SK-N-SH (cell line): ENCODE measurements around the gene ITGB5.

ENCODE experiments used
- CHD2 ChIP-seq: fragments of 150-350 bp; IDR thresholded peaks from 2 replicates; pipeline ENCODE4 v1.6.1; 2018; ENCODE audit warnings: low read length; ENCODE audit not compliant: partially characterized antibody
- CTCF ChIP-seq: fragments of 200-600 bp; sonication (generic); IDR thresholded peaks from 2 replicates; pipeline ENCODE4 v1.6.1; 2017; ENCODE audit warnings: antibody characterized with exemption, mild to moderate bottlenecking, moderate library complexity
- EP300 ChIP-seq, 2 experiments: IDR thresholded peaks; 2 replicates each; pipeline versions ENCODE4 v1.4.0 to v1.6.1; 2012; ENCODE audit warnings: borderline replicate concordance in 1 of 2, low read depth in 1 of 2, low read length in 1 of 2
- EZH2phosphoT487 ChIP-seq: fragments of 200-600 bp; sonication (generic); IDR thresholded peaks from 2 replicates; pipeline ENCODE4 v1.6.1; 2017; ENCODE audit warnings: low read depth, mixed run types, mild to moderate bottlenecking, antibody characterized with exemption, moderate library complexity, borderline replicate concordance
- GABPA ChIP-seq: IDR thresholded peaks from 2 replicates; pipeline ENCODE4 v1.4.0; 2012; ENCODE audit warnings: low read depth, mild to moderate bottlenecking
- POLR2AphosphoS5 ChIP-seq: IDR thresholded peaks from 2 replicates; pipeline ENCODE4 v1.6.1; 2012; ENCODE audit warnings: low read depth, low read length
- SMC3 ChIP-seq: IDR thresholded peaks from 2 replicates; pipeline ENCODE4 v1.6.1; 2012; ENCODE audit warnings: low read depth, low read length, improper control_type of control experiment
- TAF1 ChIP-seq: IDR thresholded peaks from 2 replicates; pipeline ENCODE4 v1.6.1; 2012; ENCODE audit warnings: low read depth, mild to moderate bottlenecking, low read length, moderate library complexity, borderline replicate concordance
- TCF12 ChIP-seq: IDR thresholded peaks from 2 replicates; pipeline ENCODE4 v1.4.0; 2012
- TEAD4 ChIP-seq: IDR thresholded peaks from 2 replicates; pipeline ENCODE4 v1.4.0; 2012; ENCODE audit warnings: mild to moderate bottlenecking, borderline replicate concordance; ENCODE audit not compliant: insufficient read depth
- USF2 ChIP-seq: fragments of 150-350 bp; IDR thresholded peaks from 2 replicates; pipeline ENCODE4 v1.6.1; 2017; ENCODE audit warnings: antibody characterized with exemption, low read length, low read depth, borderline replicate concordance
- TF ChIP-seq, protein P1 (sequence below): IDR thresholded peaks from 2 replicates; pipeline ENCODE4 v1.4.0; 2012; ENCODE audit warnings: low read depth
- TF ChIP-seq, protein P2 (sequence below): IDR thresholded peaks from 2 replicates; pipeline ENCODE4 v1.6.1; 2012; ENCODE audit warnings: mild to moderate bottlenecking, low read depth, low read length, moderate library complexity

- TF ChIP-seq CHD2: no peak
- no peak for TF ChIP-seq CTCF
- TF ChIP-seq GABPA: no peak
- TF ChIP-seq EP300 (IDR thresholded peaks at IDR 0.05; ENCODE audit: borderline replicate concordance in 1 of 2, low read depth in 1 of 2, low read length in 1 of 2): no peak
- no peak for TF ChIP-seq TCF12
- TF ChIP-seq USF2: no peak
- no peak for TF ChIP-seq SMC3
- TF ChIP-seq, protein P1, sequence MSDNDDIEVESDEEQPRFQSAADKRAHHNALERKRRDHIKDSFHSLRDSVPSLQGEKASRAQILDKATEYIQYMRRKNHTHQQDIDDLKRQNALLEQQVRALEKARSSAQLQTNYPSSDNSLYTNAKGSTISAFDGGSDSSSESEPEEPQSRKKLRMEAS: no peak
- TF ChIP-seq, protein P2, sequence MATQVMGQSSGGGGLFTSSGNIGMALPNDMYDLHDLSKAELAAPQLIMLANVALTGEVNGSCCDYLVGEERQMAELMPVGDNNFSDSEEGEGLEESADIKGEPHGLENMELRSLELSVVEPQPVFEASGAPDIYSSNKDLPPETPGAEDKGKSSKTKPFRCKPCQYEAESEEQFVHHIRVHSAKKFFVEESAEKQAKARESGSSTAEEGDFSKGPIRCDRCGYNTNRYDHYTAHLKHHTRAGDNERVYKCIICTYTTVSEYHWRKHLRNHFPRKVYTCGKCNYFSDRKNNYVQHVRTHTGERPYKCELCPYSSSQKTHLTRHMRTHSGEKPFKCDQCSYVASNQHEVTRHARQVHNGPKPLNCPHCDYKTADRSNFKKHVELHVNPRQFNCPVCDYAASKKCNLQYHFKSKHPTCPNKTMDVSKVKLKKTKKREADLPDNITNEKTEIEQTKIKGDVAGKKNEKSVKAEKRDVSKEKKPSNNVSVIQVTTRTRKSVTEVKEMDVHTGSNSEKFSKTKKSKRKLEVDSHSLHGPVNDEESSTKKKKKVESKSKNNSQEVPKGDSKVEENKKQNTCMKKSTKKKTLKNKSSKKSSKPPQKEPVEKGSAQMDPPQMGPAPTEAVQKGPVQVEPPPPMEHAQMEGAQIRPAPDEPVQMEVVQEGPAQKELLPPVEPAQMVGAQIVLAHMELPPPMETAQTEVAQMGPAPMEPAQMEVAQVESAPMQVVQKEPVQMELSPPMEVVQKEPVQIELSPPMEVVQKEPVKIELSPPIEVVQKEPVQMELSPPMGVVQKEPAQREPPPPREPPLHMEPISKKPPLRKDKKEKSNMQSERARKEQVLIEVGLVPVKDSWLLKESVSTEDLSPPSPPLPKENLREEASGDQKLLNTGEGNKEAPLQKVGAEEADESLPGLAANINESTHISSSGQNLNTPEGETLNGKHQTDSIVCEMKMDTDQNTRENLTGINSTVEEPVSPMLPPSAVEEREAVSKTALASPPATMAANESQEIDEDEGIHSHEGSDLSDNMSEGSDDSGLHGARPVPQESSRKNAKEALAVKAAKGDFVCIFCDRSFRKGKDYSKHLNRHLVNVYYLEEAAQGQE: no peak
- no peak for TF ChIP-seq EZH2phosphoT487
- no peak for TF ChIP-seq TAF1
- no peak for TF ChIP-seq POLR2AphosphoS5
- TF ChIP-seq TEAD4: no peak
Measured at GRCh38 chr3:124796477-124796876, 90.7 kb downstream of the ITGB5 start.
